NT2/D1 (cell line): Measurements from ENCODE around the gene PLAC9.

Experiments used
- SUZ12 ChIP-seq: IDR thresholded peaks from 2 replicates; pipeline ENCODE4 v1.6.1; 2011; ENCODE audit not compliant: insufficient read length, insufficient read depth; ENCODE audit errors: extremely low read depth
- YY1 ChIP-seq: IDR thresholded peaks from 2 replicates; pipeline ENCODE4 v1.6.1; 2011; ENCODE audit not compliant: insufficient read length, insufficient read depth
- ZNF274 ChIP-seq: IDR thresholded peaks from 2 replicates; pipeline ENCODE4 v1.6.1; 2011; ENCODE audit warnings: mild to moderate bottlenecking, low read depth, low read length

DNA sequence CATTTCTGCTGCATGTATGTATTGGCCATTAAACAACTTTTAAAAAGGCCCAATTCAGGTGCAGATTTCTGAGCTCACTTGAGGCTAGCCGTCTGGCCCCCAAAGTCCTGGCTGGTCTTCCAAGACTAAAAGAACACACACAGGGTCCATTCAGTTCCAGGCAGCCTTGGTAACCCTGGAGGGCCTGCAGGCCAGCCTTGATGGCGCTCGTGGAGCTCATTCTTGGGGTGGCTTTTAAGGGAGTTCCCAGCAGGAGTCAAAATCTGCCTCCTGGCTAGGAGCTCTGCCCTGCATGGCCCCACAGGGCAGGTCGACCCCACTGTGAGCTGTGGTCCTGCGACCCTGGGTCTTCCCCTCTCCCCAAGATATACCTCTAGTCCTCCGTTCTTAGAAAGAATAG is 44.0 kb downstream of the PLAC9 start:
- TF ChIP-seq ZNF274 (no peak), SUZ12 (no peak), YY1 (no peak)
